Breast epithelium (tissue), 3 donors: ENCODE measurements around the gene NEGR1.

Experiments
- POLR2A ChIP-seq: fragments of 450-650 bp; IDR thresholded peaks from one replicate; pipeline ENCODE4 v1.6.1; 2016; ENCODE audit warnings: antibody characterized with exemption, mild to moderate bottlenecking, moderate library complexity
- POLR2AphosphoS5 ChIP-seq, 3 donors: sonication (generic); formaldehyde crosslinking; IDR thresholded peaks; one replicate each; pipeline ENCODE4 v1.6.1; 2017; ENCODE audit warnings: antibody characterized with exemption in 3 of 3
- TF ChIP-seq, protein P1 (sequence below), 3 donors: fragments of 450-650 bp; IDR thresholded peaks; one replicate each; pipeline ENCODE4 v1.5.1; 2016 to 2017; ENCODE audit warnings: antibody characterized with exemption in 3 of 3, mild to moderate bottlenecking in 3 of 3, moderate library complexity in 3 of 3

GRCh38 chr1:71857862-71858261 is 424.5 kb downstream of the NEGR1 start:
- TF ChIP-seq, protein P1, sequence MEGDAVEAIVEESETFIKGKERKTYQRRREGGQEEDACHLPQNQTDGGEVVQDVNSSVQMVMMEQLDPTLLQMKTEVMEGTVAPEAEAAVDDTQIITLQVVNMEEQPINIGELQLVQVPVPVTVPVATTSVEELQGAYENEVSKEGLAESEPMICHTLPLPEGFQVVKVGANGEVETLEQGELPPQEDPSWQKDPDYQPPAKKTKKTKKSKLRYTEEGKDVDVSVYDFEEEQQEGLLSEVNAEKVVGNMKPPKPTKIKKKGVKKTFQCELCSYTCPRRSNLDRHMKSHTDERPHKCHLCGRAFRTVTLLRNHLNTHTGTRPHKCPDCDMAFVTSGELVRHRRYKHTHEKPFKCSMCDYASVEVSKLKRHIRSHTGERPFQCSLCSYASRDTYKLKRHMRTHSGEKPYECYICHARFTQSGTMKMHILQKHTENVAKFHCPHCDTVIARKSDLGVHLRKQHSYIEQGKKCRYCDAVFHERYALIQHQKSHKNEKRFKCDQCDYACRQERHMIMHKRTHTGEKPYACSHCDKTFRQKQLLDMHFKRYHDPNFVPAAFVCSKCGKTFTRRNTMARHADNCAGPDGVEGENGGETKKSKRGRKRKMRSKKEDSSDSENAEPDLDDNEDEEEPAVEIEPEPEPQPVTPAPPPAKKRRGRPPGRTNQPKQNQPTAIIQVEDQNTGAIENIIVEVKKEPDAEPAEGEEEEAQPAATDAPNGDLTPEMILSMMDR (IDR thresholded peaks at IDR 0.05) = no peak
- TF ChIP-seq POLR2A = no peak
- no peak for TF ChIP-seq POLR2AphosphoS5 (IDR thresholded peaks at IDR 0.05)
